Measurements from ENCODE around the gene SIGLECL1.

Gene SIGLECL1

DNA sequence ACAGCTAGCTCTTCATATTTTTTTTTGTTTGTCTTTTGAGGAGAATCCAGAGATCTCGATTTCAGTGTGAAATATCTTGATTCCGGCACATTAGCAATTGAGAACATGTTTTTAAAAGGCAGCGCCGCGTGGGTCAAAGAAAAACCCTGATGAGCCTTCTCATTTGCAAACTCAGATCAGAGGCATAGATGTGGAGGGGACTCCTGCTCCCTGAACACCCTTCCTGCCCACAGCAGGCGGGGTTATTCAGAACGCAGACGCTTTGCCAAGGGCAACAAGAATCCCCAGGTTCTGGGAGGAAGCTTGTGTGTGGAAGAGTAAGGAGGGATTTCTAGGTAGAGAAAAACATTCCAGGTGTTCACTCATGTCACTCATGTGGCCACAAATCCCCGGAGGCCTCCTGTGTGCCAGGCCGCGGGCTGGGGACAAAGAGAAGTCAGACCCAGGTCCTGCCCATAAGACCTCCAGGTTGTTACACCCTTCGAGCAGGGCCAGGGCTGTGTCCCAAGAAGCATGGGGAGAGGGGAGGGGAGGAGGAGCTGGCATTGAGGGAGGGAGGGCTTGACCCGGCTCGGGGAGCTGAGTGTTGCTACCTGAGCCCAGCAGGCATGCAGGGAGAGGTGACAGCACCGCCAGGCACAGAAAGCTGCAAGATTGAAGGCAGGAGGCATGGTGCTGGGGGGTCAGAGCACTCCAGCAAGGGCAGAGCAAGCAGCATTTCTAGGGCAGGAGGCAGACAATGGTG lies 44.7 kb downstream of the SIGLECL1 start:
- TF ChIP-seq, protein P1, sequence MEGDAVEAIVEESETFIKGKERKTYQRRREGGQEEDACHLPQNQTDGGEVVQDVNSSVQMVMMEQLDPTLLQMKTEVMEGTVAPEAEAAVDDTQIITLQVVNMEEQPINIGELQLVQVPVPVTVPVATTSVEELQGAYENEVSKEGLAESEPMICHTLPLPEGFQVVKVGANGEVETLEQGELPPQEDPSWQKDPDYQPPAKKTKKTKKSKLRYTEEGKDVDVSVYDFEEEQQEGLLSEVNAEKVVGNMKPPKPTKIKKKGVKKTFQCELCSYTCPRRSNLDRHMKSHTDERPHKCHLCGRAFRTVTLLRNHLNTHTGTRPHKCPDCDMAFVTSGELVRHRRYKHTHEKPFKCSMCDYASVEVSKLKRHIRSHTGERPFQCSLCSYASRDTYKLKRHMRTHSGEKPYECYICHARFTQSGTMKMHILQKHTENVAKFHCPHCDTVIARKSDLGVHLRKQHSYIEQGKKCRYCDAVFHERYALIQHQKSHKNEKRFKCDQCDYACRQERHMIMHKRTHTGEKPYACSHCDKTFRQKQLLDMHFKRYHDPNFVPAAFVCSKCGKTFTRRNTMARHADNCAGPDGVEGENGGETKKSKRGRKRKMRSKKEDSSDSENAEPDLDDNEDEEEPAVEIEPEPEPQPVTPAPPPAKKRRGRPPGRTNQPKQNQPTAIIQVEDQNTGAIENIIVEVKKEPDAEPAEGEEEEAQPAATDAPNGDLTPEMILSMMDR (IDR thresholded peaks at IDR 0.05; ENCODE audit: borderline replicate concordance, extremely low read depth, low read length, poor library complexity, severe bottlenecking): no peak
- no peak for TF ChIP-seq EZH2 (IDR thresholded peaks at IDR 0.05; ENCODE audit: borderline replicate concordance, low read depth, low read length, severe bottlenecking)
- no peaks in the 10 kb centered on the region for H3K36me3 ChIP-seq (ENCODE audit: insufficient read depth, low read length)
- H3K4me1 ChIP-seq (ENCODE audit: insufficient read depth, low read length): no peaks in the 10 kb centered on the region
- no peak overlapping the region for H3K27ac ChIP-seq (ENCODE audit: low read length)
- H3K27me3 ChIP-seq (ENCODE audit: insufficient read depth, low read length, poor library complexity): peaks cover under 1% of the 10 kb centered on the region
- H3K9ac ChIP-seq (ENCODE audit: low read depth, low read length): no peak overlapping the region
- H3K4me3 ChIP-seq (ENCODE audit: low read depth in 1 of 2, low read length in 2 of 2): no peak overlapping the region
- DNase-seq (no peak), ATAC-seq (ENCODE audit: insufficient read depth, low read depth) (no peak)
- no peak overlapping the region for H3K4me2 ChIP-seq (ENCODE audit: insufficient read depth, low read length)
- no peaks in the 10 kb centered on the region for H4K20me1 ChIP-seq (ENCODE audit: insufficient read depth, low read length)
- no peaks in the 10 kb centered on the region for H3K79me2 ChIP-seq (ENCODE audit: insufficient read depth, low read length)
- H2AFZ ChIP-seq (ENCODE audit: low read depth, low read length): no peak overlapping the region
- no peaks in the 10 kb centered on the region for H3K9me3 ChIP-seq (ENCODE audit: insufficient read depth, low read length, severe bottlenecking)

GRCh38 chr19:51296336-51297093 lies 45.6 kb downstream of the SIGLECL1 start:
- Histone ChIP-seq H3K4me3 (ENCODE audit: low read depth in 1 of 2, low read length in 2 of 2) (no peak overlapping the region), H2AFZ (ENCODE audit: low read depth, low read length) (no peak overlapping the region), H3K36me3 (ENCODE audit: insufficient read depth, low read length) (no peaks in the 10 kb centered on the region), H3K79me2 (ENCODE audit: insufficient read depth, low read length) (no peaks in the 10 kb centered on the region), H3K4me1 (ENCODE audit: insufficient read depth, low read length) (no peaks in the 10 kb centered on the region), H3K4me2 (ENCODE audit: insufficient read depth, low read length) (no peak overlapping the region), H3K27me3 (ENCODE audit: insufficient read depth, low read length, poor library complexity) (peaks cover 2% of the 10 kb centered on the region), H3K9ac (ENCODE audit: low read depth, low read length) (no peak overlapping the region), H3K27ac (ENCODE audit: low read length) (no peak overlapping the region), H4K20me1 (ENCODE audit: insufficient read depth, low read length) (no peaks in the 10 kb centered on the region), H3K9me3 (ENCODE audit: insufficient read depth, low read length, severe bottlenecking) (no peaks in the 10 kb centered on the region)
- TF ChIP-seq EZH2 (IDR thresholded peaks at IDR 0.05; ENCODE audit: borderline replicate concordance, low read depth, low read length, severe bottlenecking): no peak
- TF ChIP-seq, protein P1 (IDR thresholded peaks at IDR 0.05; ENCODE audit: borderline replicate concordance, extremely low read depth, low read length, poor library complexity, severe bottlenecking): peak; percentile 32
- no peak for DNase-seq
- no peak for ATAC-seq (ENCODE audit: insufficient read depth, low read depth)

GRCh38 chr19:51297406-51297805 lies 46.5 kb downstream of the SIGLECL1 start:
- H3K4me3 ChIP-seq (ENCODE audit: low read depth in 1 of 2, low read length in 2 of 2): no peak overlapping the region
- ATAC-seq (ENCODE audit: insufficient read depth, low read depth) (no peak), DNase-seq (no peak)
- H3K9ac ChIP-seq (ENCODE audit: low read depth, low read length): no peak overlapping the region
- no peaks in the 10 kb centered on the region for H3K79me2 ChIP-seq (ENCODE audit: insufficient read depth, low read length)
- no peaks in the 10 kb centered on the region for H3K9me3 ChIP-seq (ENCODE audit: insufficient read depth, low read length, severe bottlenecking)
- no peak overlapping the region for H3K4me2 ChIP-seq (ENCODE audit: insufficient read depth, low read length)
- H3K27me3 ChIP-seq (ENCODE audit: insufficient read depth, low read length, poor library complexity): peaks cover 2% of the 10 kb centered on the region
- H3K27ac ChIP-seq (ENCODE audit: low read length): no peak overlapping the region
- H2AFZ ChIP-seq (ENCODE audit: low read depth, low read length): no peak overlapping the region
- TF ChIP-seq, protein P1 (IDR thresholded peaks at IDR 0.05; ENCODE audit: borderline replicate concordance, extremely low read depth, low read length, poor library complexity, severe bottlenecking): no peak
- TF ChIP-seq EZH2 (IDR thresholded peaks at IDR 0.05; ENCODE audit: borderline replicate concordance, low read depth, low read length, severe bottlenecking): no peak
- H4K20me1 ChIP-seq (ENCODE audit: insufficient read depth, low read length): no peaks in the 10 kb centered on the region
- H3K36me3 ChIP-seq (ENCODE audit: insufficient read depth, low read length): no peaks in the 10 kb centered on the region
- no peaks in the 10 kb centered on the region for H3K4me1 ChIP-seq (ENCODE audit: insufficient read depth, low read length)
